Colon (tissue), 2 donors: ENCODE results near the gene NYAP2.

Experiments used
- FAIRE-seq: peaks from 2 replicates; lab custom pipeline; 2012; peaks lifted over from hg19 to GRCh38; lab: Jason Lieb, UNC
- donor health status: control.
- donor health status: control.

Gene NYAP2

DNA sequence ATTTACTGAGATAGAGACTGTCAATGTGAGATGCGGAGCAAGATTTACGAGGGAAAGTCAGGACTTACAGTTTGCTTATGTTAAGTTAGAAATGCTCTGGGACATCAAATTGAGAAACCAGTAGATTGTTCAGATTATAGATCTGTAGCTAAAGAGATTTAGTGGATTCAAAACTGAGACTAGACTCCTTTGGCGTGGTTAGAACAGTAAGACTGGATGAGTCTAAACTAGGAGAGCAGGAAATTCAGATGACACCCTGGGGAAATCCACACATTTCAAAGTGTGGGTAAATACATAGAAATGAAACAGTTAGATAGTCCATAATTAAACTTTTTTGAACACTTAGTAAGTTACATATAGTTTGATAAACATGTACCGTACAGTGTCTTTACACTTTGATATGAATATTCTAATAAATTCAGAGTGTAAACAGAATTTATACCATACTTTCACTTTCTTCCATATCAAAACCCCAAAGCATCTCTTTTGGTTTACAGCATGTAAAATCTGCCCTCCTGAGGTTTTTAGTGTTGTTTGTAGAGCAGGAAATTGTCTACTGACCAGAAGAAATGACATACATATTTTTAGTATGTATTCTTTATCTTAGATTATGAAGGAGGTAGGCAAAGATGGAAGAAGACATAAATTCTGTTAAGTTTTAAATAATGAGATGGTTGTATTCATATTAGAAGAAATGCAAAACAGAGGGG lies 231.5 kb downstream of the NYAP2 start:
- FAIRE-seq, result no peak

- no peak for FAIRE-seq
These were observed 232.8 kb downstream of the NYAP2 start for GRCh38 chr2:225632351-225632750.

DNA sequence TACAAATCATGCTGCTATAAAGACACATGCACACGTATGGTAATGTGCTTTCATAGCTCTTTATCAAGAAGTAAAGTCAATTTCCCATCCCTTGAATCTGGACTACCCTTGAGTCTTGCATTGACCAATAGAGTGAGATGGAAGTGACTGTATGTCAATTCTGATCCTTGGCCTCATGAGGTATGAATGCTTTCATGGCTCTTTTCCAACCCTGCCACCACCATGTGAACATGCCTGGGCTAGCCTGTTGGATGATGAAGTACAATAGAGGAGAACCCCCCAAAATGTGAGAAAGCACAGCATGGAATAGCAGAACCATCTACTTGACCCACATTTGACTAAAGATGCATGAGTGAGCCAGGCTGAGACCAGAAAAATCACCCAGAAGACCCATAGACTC lies 237.0 kb downstream of the NYAP2 start:
- FAIRE-seq, result no peak

GRCh38 chr2:225637259-225637658 lies 237.7 kb downstream of the NYAP2 start:
- FAIRE-seq, result no peak

DNA sequence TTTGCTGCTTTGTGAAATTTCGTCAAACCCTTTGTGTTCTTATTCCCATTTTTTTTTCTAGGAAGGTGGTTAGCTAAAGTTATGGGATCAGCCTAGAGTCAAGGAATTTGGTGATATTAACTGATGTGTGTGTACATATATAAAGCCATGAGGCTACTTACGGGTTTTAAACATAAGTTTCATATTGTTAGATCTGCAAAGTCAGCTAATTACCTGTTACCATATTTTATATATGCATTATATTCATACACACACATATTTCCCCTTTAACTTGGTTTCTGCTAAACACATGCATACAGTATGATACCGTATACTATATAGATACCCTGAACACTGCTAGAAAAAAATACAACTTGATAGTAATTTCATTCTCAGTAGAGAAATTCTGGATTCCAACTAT lies 241.0 kb downstream of the NYAP2 start:
- no peak for FAIRE-seq

DNA sequence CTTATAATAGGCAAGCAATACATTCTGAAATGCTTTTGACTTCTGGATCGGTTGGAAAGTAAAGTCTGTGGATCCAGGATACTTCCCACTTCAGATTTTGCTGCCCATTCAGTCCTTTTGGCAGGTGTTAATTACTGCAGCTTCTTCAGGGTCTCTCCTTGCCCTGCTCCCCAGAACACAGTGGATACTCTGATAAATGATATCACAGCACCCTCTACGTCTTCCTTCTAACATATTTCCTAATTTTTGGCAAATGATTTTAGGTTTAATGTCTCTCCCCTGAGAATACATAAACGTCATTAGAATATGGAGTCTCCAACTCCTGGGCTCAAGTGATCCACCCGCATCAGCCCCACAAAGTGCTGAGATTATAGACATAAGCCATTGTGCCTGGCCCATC lies 249.8 kb downstream of the NYAP2 start:
- no peak for FAIRE-seq

- no peak for FAIRE-seq
These were observed 250.5 kb downstream of the NYAP2 start for GRCh38 chr2:225650041-225650440.

DNA sequence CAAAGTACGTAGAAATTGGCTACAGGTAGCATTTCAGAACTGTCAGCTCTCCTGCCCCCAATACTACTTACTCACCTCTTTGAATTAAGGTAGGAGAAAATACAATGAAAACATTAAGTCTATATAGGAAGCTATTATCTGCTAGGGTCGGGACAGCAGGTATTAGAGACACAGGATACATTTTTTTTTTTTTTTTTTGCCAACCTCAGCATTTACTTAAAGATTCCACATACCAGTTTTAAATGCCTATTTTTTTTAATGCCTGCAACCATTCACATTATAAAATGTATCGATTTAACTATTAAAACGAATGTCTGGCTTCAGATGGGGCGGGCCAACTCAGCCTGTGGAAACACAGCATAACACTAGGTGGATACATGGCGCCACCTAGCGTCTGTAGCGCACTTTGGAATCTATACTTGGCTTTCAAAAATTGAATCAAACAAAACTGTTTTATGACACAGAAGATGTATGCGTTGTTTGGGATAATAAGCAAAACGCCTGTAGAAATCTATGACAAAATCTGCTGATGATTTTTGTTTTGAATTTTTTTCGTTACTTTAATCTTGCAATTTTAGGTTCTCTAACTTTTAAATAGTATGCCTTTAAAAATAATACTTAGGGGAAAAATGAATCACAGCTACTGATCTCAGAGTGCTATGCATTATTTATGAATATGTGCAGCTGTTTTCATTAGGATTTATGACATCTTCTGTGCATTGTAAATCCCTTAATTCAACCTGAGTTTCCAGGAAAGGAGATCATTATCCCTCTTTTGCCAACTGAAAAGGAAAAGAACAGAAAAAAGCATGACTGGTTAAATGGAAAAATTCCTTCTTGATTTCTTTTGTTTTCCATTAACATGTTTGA lies 261.0 kb downstream of the NYAP2 start:
- no peak for FAIRE-seq

DNA sequence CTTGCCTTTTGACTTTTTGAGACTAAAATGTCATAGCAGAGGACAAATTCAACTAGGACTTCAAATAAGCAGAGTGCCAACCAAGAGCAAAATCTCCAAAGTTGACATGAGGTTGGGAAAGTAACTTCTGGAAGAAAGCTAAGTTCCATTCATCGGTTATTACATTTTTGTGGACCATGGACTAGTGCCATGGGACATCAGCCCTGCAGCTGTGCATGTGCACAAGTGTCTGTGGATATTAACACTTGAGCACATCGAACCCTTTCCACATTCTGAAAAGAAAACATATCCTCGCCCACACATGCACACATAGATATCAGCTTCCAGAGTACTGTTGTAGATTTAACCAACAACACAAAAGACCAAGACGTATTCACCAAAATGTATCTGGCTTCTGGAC lies 262.6 kb downstream of the NYAP2 start:
- FAIRE-seq, result no peak

DNA sequence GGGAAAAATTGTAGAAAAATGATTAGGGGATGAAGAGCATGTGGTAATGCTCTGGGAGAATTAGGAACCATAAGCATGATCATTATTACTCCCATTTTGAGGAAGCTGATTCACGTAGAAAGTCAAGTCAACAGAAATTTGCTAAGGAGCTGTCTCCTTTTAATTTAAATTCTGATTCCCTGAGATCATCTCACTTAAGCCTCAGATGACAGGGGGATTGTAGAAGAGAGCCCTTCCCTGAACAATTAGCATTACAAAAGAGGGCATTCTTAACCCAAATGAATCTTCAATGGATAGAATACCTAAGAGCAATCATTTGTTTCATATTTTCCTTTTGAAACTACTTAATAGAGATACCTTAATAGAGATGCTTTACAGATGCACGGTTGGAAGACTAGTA lies 267.9 kb downstream of the NYAP2 start:
- FAIRE-seq, result no peak

GRCh38 chr2:225668606-225669266 lies 269.2 kb downstream of the NYAP2 start:
- FAIRE-seq, result no peak

DNA sequence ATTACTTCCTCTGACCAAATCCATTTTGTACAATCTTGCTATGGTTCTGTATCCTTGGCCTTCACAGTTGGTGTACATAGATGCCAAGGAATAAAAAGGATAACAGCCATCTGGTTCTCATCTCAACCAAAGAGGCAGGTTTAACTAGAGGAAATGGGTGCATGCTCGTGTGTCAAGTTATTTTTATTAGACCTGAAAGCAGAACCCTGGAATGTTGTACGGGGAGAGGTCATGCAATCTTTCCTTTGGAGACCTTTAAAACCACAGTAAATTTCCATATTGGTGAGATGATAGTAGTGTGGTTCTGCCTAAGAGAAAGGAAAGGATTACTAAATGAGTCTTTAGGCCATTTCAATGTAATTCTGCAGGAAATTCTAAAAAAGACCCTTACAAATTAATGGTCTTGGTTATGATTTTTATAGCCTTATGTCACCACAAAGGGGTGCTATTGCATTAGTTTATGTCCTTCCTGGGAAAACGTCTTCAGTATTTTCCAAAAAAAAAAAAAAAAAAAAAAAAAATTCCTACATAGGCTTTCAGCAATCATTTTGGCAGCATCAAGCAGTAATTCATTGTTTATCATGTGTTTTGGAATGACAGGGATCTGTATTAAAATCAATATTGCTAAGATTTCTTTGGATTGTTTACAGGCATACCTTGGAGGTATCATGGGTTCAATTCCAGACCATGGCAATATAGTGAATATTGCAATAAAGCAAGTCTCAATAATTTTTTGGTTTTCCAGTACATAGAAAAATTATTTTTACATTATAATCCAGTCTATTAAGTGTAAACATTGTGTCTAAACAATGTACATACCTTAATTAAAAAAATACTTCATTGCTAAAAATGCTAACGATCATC lies 270.8 kb downstream of the NYAP2 start:
- no peak for FAIRE-seq

- no peak for FAIRE-seq
These were observed 279.3 kb downstream of the NYAP2 start for GRCh38 chr2:225678792-225679191.

DNA sequence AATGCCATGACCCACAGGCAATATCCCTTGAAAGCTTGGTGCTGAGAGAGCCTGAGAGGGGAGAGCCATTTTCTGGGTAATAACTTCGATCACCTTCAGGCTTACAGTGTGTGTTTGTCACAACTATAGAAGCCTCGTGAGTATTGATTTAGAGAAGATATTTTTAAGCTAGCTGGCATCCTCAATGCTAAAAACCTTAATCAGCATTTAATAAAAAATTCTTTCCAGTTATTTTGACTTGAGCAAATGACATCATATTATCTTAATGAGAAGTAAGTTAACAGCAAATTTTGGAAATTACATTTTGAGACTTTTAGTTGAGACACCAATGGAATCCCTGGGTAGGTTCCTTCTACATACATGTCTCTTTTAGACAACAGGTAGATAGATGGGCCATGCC lies 283.7 kb downstream of the NYAP2 start:
- no peak for FAIRE-seq

- FAIRE-seq, result no peak
These were observed 290.6 kb downstream of the NYAP2 start for GRCh38 chr2:225690153-225690552.

- FAIRE-seq, result no peak
These were observed 292.2 kb downstream of the NYAP2 start for GRCh38 chr2:225691711-225692110.

- FAIRE-seq, result no peak
These were observed 293.7 kb downstream of the NYAP2 start for GRCh38 chr2:225693259-225693658.

GRCh38 chr2:225694664-225695063 lies 295.2 kb downstream of the NYAP2 start:
- FAIRE-seq, result no peak

DNA sequence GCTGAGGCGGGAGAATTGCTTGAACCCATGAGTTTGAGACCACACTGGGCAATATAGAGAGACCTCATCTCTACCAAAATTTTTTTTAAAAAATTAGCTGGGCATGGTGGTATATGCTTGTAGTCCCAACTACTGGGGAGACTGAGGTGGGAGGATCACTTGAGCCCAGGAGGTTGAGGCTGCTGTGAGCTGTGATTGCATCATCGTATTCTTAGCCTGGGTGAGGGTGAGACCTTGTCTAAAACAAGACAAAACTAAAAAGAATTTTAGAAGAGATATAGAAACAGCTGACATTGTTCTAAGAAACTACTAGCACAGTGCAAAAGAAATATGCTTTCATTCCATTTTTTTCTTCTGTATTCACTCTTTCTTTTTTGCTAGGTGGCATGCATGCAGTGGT lies 298.4 kb downstream of the NYAP2 start:
- no peak for FAIRE-seq
